Activated T-helper 1 cell treated with Interleukin-2 at 50 U/mL for 16 hours (primary cell): ENCODE measurements around the gene MPHOSPH9.

Experiments
- DNase-seq: peaks from one replicate; pipeline ENCODE4 v3.0.0-alpha.2; 2020; ENCODE audit warnings: low read depth

Gene MPHOSPH9

DNA sequence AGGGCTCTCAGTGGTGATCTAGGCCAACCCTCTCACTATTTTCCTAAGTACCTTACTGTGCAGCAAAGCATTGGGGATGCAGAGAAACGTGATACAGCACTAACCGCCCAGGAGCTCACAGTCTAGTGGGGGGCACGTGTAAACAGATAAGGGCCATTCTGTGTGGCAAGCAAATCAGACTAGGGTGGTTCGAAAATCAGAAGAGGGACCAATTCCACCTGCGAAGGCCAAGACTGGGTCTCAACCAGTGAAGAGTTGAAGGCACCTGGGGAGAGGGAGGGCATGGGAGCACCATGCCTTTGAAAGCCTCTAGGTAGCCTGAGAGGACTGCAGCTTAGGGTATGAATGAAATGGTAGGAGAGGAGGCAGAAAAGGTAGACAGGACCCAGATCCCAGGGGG is 84.3 kb downstream of the MPHOSPH9 start:
- DNase-seq, result no peak

- DNase-seq, result no peak
Observed at GRCh38 chr12:123148223-123148622, 84.7 kb downstream of the MPHOSPH9 start.

GRCh38 chr12:123145211-123145610 is 87.7 kb downstream of the MPHOSPH9 start:
- DNase-seq, result no peak

- no peak for DNase-seq
Observed at GRCh38 chr12:123143736-123144461, 89.0 kb downstream of the MPHOSPH9 start.

- no peak for DNase-seq
Observed at GRCh38 chr12:123142921-123143735, 89.8 kb downstream of the MPHOSPH9 start.

- DNase-seq, result no peak
Observed at GRCh38 chr12:123142518-123142840, 90.5 kb downstream of the MPHOSPH9 start.

DNA sequence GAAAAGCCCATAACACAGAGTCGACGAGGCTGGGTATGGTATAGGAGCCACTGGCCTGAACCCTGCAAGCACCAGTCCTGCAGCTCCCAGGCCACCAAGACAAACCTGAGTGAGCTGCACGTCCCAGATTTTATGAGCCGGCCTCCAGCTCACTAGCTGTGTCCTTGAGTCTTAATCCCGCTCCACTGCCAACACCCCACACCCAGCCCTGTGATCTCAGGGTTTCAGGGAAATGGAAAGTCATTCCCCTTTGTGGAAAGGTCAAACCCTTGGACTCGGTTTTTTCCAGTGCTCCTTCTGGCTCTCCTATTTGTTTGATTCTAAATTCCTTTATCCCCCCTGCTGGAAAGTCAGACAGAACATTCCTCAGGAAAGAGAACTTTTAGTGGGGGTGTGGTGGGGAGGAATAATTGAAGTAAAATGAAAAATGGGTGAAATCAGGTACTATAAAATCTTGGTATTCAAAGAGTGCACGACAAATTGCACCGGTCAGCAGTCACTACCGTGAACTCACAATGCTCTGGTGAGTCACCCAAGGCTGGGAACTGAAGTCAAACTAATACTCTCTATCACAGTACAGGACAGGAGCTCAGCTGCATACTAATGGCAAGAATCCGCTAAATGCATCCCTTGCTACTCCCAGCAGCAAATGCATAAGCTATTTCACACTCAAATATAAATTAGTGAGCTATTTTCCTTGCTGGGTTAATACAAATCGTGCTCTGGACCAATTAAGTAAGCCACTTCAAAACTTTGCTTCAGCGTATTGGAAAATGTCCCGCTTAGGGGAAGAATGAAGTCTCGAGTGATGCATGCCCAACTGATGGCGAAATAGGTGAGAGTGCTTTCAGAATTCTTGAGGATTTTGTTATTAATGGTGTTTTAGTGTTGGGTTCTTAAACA is 91.1 kb downstream of the MPHOSPH9 start:
- DNase-seq, result no peak

GRCh38 chr12:123140676-123141614 is 92.0 kb downstream of the MPHOSPH9 start:
- no peak for DNase-seq

DNA sequence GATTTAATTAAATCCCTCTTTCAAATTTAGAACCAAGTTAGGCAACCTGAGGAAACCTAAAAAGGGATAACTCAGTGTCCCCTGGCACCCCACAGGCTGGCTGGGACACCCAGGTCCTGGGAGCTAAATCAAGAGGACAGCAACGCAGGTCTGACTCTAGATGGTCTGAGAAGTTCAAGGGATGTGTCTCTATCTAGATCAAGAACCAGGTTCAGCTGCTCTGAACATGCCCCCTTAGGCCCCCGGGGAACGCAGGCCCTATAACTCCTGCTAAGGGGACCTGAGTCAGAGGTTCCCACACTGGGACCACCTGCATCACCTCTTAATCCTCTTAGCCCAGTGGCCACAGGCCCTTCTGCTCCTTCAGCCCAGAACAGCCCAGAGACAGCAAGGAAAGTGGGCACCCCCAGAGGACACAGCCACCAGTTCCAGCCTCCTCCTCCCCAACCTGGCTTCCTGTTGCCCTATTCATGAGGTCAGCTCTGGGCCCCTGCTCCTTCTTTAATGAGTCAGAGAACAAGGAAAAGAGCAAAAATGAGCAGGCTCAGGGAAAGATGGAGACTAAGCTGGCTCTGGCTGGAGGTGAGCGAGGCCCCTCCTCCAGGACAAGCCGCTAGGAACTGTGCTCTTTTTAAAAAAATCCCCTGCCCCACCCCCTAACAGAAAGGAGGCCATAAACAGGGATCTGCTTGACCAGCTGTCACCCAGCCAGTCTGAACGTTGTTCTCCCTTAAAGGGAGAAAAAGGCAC is 92.8 kb downstream of the MPHOSPH9 start:
- no peak for DNase-seq

GRCh38 chr12:123135688-123136087 is 97.3 kb downstream of the MPHOSPH9 start:
- no peak for DNase-seq

- DNase-seq, result no peak
Observed at GRCh38 chr12:123134826-123135225, 98.1 kb downstream of the MPHOSPH9 start.

- no peak for DNase-seq
Observed at GRCh38 chr12:123134271-123134671, 98.7 kb downstream of the MPHOSPH9 start.

DNA sequence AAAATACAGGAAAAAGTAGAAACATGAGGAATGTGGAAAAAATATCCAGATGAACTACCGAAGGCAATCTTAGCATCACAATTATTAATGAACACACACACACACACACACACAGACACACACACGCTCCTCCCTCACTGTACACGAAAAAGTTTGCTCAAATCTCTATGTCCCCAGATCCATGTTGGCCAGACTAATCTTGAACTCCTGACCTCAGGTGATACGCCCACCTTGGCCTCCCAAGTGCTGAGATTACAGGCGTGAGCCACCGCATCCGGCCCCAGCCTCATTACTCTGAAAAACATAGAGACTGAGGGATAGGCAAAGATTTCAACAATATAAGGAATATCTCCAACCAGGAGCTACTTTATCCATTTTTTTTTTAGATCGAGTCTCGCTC is 99.2 kb downstream of the MPHOSPH9 start:
- no peak for DNase-seq

DNA sequence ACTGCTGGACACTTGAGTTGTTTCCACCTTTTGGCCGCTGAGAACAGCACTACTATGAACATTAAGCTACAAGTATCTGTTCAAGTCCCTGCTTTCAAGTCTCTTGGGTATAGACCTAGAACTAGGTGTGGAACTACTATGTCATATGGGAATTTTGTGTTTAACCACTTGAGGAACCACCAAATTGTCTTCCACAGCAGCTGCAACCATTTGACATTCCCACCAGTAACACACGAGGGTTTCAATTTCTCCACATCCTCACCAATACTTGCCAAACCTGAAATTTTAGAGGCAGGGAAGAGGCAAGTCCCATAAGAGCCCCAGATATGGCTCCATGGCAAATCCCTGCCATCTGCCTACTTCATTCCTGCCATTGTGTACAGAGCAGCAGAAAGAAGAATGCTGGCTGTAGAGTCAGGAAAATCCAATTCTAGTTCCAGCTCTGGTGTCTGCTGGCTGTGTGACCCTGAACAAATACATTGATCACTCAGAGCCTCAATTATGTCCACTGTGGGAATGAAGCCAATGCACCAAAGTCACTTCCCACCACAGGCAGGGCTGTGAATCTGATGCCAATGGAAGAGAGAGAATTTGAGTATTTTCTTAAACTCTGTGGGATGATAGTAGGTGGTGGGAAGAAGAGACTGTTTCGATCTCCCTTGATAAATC is 99.9 kb downstream of the MPHOSPH9 start:
- DNase-seq, result no peak

DNA sequence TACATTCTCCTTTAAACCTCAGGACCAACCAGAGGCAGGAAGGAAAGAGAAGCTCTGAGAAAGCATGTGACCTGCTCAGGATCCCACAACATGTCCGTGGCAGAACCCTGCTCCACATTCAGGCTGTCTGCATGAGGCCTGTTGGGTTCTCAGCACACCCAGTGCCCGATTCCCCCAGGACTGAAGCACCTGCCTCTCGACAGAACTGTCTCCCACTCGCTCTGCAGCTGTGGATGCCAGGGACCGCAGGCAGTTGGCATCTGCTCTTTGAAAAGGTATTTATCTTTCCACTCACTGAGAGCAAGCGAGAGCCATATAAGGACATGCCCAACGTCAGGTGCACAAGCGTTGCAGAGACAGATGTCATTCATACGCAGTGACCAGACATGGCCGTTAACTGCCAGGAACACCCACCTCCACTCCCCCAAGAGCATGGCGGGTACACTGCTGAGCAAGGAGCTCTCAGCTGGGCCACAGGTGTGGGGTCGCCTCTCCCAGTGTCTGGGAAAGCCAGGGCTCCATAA is 101.0 kb downstream of the MPHOSPH9 start:
- DNase-seq, result no peak

- no peak for DNase-seq
Observed at GRCh38 chr12:123131291-123131832, 101.6 kb downstream of the MPHOSPH9 start.

- DNase-seq, result no peak
Observed at GRCh38 chr12:123129621-123130020, 103.3 kb downstream of the MPHOSPH9 start.

DNA sequence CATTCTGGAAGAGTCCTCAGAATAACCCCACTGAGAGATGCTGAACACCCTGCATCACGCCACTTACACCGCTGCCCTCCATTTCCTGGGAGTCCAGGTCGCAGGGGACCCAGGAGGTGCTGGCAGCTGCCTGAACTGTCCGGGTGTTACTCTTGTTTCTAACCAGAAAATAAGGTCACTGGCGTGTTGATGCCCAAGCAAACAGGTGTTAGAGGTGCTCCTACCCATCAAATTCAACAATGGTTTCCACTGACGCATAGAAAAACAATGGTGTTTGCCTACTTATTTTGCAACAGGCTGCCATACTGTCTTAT is 105.8 kb downstream of the MPHOSPH9 start:
- no peak for DNase-seq

DNA sequence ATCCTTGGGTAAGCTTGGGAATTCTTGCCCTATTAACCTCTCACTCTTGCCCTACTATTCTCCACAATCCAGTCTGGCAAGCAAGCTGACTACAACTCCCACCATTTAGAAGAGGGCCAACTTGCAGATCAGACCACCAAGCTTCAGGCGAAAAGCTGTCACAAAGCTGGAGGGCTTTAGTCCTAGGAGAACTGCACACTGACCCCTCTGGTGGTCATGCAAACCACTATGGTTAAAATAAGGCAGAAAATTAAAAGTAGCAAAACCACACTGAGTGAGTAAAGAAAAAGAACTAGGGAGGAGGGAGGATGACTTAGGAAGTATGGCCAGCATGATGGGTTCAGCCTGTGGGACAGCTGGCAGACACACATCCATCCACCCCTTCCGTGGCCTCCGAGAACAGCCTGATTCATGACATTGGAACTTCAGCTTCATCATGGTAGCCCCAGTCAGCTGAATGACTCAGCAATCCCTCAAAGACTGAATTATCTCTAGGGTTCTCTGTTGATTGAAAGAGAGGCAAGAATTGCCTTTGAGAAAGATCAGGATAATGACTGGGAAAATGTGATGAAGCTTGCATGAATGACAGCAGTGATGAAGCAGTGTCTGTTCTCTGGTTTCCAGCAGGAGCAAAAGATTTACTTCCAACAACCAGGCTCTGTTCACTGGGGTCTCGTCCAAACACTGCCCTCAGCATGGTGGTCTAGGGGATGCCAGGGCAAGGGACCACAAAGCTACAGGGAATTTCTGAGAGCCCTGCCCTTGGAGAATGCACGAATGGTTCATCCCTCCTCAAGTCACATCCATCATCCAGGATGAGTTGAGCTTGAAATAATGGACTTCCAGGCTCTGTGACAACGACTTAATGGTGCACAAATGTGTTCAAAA is 106.4 kb downstream of the MPHOSPH9 start:
- no peak for DNase-seq
